HG02870 (cell line): Measurements from ENCODE around the gene ZCCHC3.
"Not testable (repeated sequence)": the region's sequence is repeated elsewhere in the genome, so short reads cannot be mapped to it uniquely, and the experiment has no call there.

ENCODE experiments used
- ATAC-seq: cut with Tn5 transposase; IDR thresholded peaks from one replicate; pipeline ENCODE4 v1.9.1; 2021; ENCODE audit warnings: mild to moderate bottlenecking, moderate library complexity; ENCODE audit not compliant: unreplicated experiment

Gene ZCCHC3, protein sequence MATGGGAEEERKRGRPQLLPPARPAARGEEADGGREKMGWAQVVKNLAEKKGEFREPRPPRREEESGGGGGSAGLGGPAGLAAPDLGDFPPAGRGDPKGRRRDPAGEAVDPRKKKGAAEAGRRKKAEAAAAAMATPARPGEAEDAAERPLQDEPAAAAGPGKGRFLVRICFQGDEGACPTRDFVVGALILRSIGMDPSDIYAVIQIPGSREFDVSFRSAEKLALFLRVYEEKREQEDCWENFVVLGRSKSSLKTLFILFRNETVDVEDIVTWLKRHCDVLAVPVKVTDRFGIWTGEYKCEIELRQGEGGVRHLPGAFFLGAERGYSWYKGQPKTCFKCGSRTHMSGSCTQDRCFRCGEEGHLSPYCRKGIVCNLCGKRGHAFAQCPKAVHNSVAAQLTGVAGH

GRCh38 chr20:297098-297924, at the start of gene ZCCHC3:
TSS of gene ZCCHC3 (plus strand) at chr20:297570. CDS start at chr20:297587, 17 bp downstream.
- ATAC-seq, result peak; percentile 66

GRCh38 chr20:251354-251753, 46.0 kb upstream of the ZCCHC3 start:
- no peak for ATAC-seq

DNA sequence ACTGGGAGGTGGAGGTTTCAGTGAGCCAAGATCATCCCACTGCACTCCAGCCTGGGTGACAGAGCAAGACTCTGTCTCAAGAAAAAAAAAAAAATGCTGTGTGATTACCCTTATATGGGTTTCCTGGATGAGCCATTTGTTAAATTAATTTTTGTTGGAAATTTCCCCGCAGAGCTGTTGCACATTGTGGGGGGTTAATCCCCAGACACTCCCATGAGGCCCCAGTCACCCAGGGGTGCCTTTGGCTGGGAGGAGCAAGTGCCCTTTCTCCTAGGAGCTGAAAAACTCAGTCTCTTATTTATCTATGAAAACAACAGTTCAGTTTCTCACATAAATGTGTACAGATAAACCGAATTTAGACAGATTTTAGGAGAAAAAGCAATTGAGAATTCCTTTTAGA, 44.6 kb upstream of the ZCCHC3 start:
- ATAC-seq, result no peak

GRCh38 chr20:253447-253846, 43.9 kb upstream of the ZCCHC3 start:
- not testable (repeated sequence) for ATAC-seq

- no peak for ATAC-seq
Measured at GRCh38 chr20:257419-257818, 40.0 kb upstream of the ZCCHC3 start, which contains the start of gene DEFB132. TSS of gene DEFB132 (plus strand) at chr20:257724. CDS start at chr20:257779, 55 bp downstream.

- ATAC-seq, result no peak
Measured at GRCh38 chr20:258269-258858, 39.0 kb upstream of the ZCCHC3 start.

GRCh38 chr20:258963-259362, 38.4 kb upstream of the ZCCHC3 start:
- ATAC-seq, result no peak

- ATAC-seq, result no peak
Measured at GRCh38 chr20:259981-260380, 37.4 kb upstream of the ZCCHC3 start.

GRCh38 chr20:263701-264100, 33.7 kb upstream of the ZCCHC3 start:
- no peak for ATAC-seq

- peak; percentile 75 for ATAC-seq
Measured at GRCh38 chr20:266596-267562, 30.5 kb upstream of the ZCCHC3 start.

- ATAC-seq, result no peak
Measured at GRCh38 chr20:270517-270916, 26.9 kb upstream of the ZCCHC3 start.

DNA sequence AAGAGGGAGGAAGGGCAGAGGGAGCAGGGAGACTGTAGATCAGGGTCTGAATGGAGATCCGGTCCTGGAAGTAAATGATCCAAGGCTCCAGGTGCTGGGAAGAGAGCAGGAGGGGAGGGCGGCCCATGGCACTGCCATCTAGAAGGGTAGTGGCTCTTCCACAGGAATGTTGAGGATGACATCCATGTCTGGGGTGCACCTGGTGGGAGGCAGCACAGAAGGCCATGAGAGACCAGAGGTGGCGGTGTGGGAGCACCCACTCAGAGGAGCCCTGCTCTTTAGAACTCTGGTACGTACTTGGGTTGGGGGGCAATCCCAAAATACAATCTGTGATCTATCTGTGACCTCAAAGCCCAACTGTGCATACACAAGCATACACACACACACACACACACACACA, 26.3 kb upstream of the ZCCHC3 start:
- no peak for ATAC-seq

DNA sequence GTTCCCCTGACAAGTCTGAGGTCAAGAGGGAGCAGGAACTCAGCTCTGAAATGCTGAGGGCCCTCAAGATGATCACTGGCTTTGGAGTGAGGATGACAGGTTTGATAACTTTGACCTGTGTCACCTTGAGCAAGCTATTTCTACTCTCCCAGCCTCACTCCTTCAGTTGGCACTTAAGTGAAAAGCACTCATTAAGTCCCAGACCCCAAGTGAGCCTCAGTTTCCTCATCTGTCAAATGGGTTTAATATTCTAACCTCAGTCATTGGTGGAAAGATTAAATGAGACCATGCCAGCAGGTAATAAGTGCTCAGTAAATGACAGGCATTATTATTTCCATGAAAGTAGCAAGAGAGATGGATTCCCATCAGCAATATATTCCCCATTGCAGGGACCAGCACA, 25.8 kb upstream of the ZCCHC3 start:
- no peak for ATAC-seq

DNA sequence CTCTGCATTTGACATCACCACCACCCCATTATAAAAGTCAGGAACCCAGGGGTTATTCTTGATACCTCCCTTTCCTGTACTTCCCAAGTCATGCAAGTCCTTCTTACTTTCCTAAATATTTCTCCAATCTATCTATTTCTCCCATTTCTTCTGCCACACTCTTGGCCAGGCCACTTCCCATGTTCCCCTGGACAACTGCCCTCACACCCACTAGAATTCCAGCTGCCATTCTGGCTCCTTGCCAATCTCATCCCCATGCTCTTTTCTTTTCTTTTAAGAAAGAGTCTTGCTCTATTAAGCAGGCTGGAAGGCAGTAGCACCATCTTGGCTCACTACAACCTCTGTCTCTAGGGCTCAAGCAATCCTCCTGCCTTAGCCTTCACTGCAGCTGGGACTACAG, 24.7 kb upstream of the ZCCHC3 start:
- no peak for ATAC-seq

DNA sequence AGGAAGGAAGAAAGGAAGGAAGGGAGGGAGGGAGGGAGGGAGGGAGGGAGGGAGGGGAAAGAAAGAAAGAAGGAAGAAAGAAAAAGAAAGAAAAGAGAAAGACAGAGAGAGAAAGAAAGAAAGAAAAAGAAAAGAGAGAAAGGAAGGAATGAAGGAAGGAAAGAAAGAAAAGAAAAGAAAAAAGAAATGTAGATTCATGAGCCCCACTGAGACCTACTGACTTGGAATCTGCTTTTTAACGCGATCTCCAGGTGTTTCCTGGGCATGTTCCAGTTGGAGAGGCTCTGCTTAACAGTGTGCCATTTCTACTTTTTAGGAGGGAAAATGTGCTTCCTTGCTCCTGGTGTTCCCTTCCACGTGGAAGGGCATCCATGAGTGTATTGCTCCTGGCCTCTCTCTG, 23.5 kb upstream of the ZCCHC3 start:
- no peak for ATAC-seq

GRCh38 chr20:275791-276190, 21.6 kb upstream of the ZCCHC3 start:
- ATAC-seq, result no peak

DNA sequence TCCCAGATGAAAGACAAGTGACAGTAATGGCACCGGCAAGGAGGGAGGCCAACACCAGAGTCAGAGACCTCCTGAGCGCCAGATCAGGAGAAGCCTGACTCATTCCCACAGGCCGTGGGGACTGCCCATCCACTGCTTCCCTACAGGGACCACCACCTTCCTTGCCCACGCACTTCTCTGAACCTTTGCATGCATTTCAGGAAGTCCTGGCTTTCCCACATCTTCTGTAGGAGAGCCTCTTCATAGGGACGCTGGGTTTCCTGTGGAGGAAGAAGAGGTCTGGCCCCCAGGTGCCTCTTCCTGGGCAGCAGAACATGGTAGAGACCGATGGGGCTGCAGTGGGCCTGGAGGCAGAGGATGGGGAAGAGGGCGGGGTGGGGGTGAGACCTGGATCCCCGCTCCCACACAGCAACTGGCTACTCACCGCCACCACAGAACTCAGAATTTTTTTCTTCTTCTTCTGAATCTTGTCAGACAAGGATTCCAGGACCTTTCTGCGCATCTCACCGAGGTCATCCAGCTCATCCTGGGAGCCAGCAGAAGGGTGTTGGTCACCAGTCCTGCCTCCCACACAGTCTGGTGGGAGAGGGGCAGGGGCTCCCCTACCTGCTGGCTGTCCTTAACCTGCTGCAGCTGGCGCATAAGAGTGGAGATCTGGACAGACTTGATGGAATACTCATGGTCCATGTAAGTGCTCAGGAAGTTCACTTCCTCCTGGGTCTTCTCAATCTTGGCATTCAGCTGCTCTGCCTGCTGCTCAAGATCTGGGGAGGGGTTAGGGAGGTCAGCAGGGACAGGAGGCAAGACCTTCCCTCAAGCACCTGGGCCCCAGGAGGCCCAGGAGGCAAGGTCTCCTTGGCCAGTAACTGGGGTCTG, 20.5 kb upstream of the ZCCHC3 start:
- ATAC-seq, result no peak

DNA sequence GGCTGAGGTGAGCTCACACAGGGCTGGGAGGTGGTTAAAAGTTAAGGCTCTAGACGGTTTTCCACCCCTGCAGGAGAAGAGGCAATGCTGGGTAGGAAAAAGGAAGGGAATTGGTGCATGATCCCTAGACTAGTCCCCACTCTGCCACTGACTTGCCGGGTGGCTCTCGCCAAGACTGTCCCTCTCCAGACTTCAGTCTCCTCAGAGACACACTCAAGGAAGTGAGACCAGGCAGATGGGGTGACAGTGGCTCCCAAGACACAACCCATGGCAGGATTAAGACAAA, 19.9 kb upstream of the ZCCHC3 start:
- ATAC-seq, result no peak

DNA sequence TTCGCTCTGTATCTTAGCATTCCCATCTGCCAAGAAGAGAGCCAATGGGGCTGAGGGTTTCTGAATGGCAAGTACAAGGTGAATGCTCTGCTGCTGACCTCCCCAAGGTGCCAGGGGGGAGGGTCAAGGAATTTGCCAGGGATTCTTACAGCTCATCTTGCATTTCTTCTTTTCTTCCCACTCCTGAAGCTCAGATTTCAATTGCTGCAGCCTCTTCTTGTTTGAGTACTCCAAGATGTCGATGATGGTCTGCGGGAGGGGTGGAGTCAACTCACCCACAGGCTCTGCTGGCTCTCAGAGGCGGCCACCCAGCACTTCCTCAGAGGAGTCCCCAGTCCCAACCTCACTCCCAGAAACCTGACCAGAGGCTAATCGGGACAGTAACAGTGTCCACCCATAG, 19.2 kb upstream of the ZCCHC3 start:
- no peak for ATAC-seq
